ENCODE measurements around the gene SPATA46. TPM values are rescaled to one million over a fixed set of nuclear protein-coding genes. Genes with fewer than 3 reads are reported as not detected.

SPATA46 gene
- total RNA-seq, 1 experiment from 2014 or later = not detected

- TF ChIP-seq REST (IDR thresholded peaks at IDR 0.05; ENCODE audit: low read depth) (no peak), TCF7L2 (IDR thresholded peaks at IDR 0.05; ENCODE audit: borderline replicate concordance, extremely low read depth, insufficient read depth, insufficient read length) (no peak)
- TF ChIP-seq, protein P1, sequence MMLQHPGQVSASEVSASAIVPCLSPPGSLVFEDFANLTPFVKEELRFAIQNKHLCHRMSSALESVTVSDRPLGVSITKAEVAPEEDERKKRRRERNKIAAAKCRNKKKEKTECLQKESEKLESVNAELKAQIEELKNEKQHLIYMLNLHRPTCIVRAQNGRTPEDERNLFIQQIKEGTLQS (IDR thresholded peaks at IDR 0.05) = no peak
Measured at GRCh38 chr1:162373072-162373427, 3.6 kb downstream of the SPATA46 start (continued).

DNA sequence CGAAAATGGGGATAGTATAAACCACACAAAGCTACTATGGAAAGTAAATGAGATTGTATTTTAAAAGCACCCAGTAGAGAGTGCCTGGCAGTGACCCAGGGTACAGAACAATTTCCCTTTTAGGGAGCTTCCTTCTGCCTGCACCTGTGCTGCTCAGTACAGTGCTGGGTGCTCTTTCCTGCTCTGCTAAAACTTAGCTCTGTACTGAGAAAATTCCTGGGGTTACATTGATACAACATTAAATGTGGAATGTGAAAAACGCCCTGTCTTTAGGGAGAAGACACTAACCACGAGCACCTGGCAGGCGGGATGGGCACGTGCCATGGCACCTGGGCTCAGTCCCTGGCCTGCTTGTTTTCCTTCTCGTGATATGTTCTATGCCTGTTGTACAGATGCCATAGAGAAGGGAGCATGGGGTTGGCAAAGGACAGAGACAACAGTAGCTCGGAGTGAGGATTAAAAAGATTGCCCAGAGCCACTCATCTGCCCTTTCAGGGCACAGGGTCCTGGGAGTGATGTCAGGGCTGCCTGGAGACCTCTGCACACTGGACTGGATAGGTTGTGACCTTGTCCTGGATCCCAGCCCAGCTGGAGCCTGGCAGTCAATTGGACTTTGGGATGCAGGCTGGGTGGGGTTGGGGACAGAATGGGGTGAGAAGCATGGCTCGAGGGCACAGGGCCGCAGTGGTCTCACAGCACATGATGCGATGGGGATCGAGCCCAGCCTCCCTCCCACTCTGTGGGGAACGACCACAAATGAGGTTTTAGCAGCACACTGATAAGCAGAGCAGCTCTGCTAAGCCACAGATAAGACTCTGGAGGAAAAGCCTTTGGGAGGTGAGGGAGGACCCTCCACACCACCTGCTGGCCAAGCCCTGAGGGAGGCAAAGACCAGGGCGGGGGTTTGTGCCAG is 4.2 kb downstream of the SPATA46 start:
- no peak for DNase-seq (ENCODE audit: low read depth, low spot score)
- H3K27me3 ChIP-seq (ENCODE audit: insufficient read depth, low read length) = no peaks in the 10 kb centered on the region
- intact Hi-C loops (cut with micrococcal nuclease) = no loop called here
- peaks cover 0 to 3% of the 10 kb centered on the region in 2 experiments; a peak in 1 of 4 replicates for H3K36me3 ChIP-seq (ENCODE audit: control insufficient read depth in 1 of 2, insufficient read depth in 2 of 2, low read length in 2 of 2)
- no peak overlapping the region for H3K4me3 ChIP-seq (replicated peaks in 1 of 2; ENCODE audit: low read depth in 1 of 2, low read length in 2 of 2)
- CTCF ChIA-PET = no interaction called here
- H3K9me2 ChIP-seq (ENCODE audit: insufficient read depth) = no peaks in the 10 kb centered on the region
- POLR2A ChIA-PET = no interaction called here
- H2AFZ ChIP-seq (ENCODE audit: low read depth, low read length, poor library complexity, severe bottlenecking) = no peak overlapping the region
- RAD21 ChIA-PET (ENCODE audit: low non-redundant PET in 1 of 2, low total read pairs in 2 of 2, uncharacterized antibody in 2 of 2, unreplicated experiment in 2 of 2) = no interaction called here
- no peak overlapping the region for H3K4me2 ChIP-seq (ENCODE audit: low read length)
- no peak overlapping the region for H3K9ac ChIP-seq (ENCODE audit: low read length)
- BruUV-seq (replicated peaks) = no TSS peak
- no peaks in the 10 kb centered on the region for H3K9me3 ChIP-seq (ENCODE audit: control insufficient read depth in 1 of 2, insufficient read depth in 1 of 2, low read depth in 1 of 2, low read length in 2 of 2)
- H3K27ac ChIP-seq (ENCODE audit: low read depth, low read length) = no peak overlapping the region
- ATAC-seq = no peak
- H3K79me2 ChIP-seq (ENCODE audit: insufficient read depth, low read length) = no peaks in the 10 kb centered on the region
- H4K20me1 ChIP-seq (ENCODE audit: insufficient read depth) = no peaks in the 10 kb centered on the region
- H3K4me1 ChIP-seq (ENCODE audit: control insufficient read depth in 1 of 2, insufficient read depth in 2 of 2, low read length in 2 of 2) = peaks cover 13 to 27% of the 10 kb centered on the region in 2 experiments
- TF ChIP-seq ZFX (IDR thresholded peaks at IDR 0.05) (no peak), ELF1 (IDR thresholded peaks at IDR 0.05; ENCODE audit: borderline replicate concordance, low read depth) (no peak), TCF7L2 (IDR thresholded peaks at IDR 0.05; ENCODE audit: borderline replicate concordance, extremely low read depth, insufficient read depth, insufficient read length) (no peak), ZBTB33 (IDR thresholded peaks at IDR 0.05; ENCODE audit: extremely low read depth, insufficient replicate concordance, low read length) (no peak), JUND (IDR thresholded peaks at IDR 0.05) (no peak), SP1 (IDR thresholded peaks at IDR 0.05; ENCODE audit: low read depth) (no peak), CBX3 (IDR thresholded peaks at IDR 0.05; ENCODE audit: low read depth) (no peak), ZNF274 (IDR thresholded peaks at IDR 0.05; ENCODE audit: low read depth, low read length) (no peak), CEBPB (IDR thresholded peaks at IDR 0.05; ENCODE audit: low read depth) (no peak), YY1 (IDR thresholded peaks at IDR 0.05; ENCODE audit: extremely low read depth, insufficient replicate concordance, low read depth, low read length) (no peak)
- TF ChIP-seq, protein P2, sequence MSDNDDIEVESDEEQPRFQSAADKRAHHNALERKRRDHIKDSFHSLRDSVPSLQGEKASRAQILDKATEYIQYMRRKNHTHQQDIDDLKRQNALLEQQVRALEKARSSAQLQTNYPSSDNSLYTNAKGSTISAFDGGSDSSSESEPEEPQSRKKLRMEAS (IDR thresholded peaks at IDR 0.05) = no peak
- TF ChIP-seq, protein P3, sequence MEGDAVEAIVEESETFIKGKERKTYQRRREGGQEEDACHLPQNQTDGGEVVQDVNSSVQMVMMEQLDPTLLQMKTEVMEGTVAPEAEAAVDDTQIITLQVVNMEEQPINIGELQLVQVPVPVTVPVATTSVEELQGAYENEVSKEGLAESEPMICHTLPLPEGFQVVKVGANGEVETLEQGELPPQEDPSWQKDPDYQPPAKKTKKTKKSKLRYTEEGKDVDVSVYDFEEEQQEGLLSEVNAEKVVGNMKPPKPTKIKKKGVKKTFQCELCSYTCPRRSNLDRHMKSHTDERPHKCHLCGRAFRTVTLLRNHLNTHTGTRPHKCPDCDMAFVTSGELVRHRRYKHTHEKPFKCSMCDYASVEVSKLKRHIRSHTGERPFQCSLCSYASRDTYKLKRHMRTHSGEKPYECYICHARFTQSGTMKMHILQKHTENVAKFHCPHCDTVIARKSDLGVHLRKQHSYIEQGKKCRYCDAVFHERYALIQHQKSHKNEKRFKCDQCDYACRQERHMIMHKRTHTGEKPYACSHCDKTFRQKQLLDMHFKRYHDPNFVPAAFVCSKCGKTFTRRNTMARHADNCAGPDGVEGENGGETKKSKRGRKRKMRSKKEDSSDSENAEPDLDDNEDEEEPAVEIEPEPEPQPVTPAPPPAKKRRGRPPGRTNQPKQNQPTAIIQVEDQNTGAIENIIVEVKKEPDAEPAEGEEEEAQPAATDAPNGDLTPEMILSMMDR (IDR thresholded peaks at IDR 0.05 in 2 of 3, conservative IDR thresholded peaks at IDR 0.05 in 1 of 3; ENCODE audit: borderline replicate concordance in 1 of 3, insufficient read depth in 1 of 3, low read depth in 2 of 3, low read length in 2 of 3) = no peak
- TF ChIP-seq, protein P1 (IDR thresholded peaks at IDR 0.05) = no peak

Data from HCT116 (cell line).